OCI-LY7 (cell line): Measurements from ENCODE around the gene ATP6V0D1. TPM values are rescaled to one million over a fixed set of nuclear protein-coding genes. Genes with fewer than 3 reads are reported as not detected.

Experiments used
- BruUV-seq: library from RNA; stranded (reverse); fragments of 400-500 nt; replicated peaks from 2 replicates; lab custom pipeline; 2021; lab: Mats Ljungman, UMichigan
- CTCF ChIA-PET: fragments of 300-600 bp; sonication (Branson Sonifier 250); formaldehyde crosslinking; loops from one replicate; lab custom pipeline; 2022; ENCODE audit warnings: antibody characterized with exemption; ENCODE audit not compliant: unreplicated experiment; lab: Charles Lee
- POLR2A ChIA-PET: fragments of 300-600 bp; sonication (Branson Sonifier 250); formaldehyde crosslinking; loops from one replicate; lab custom pipeline; 2022; ENCODE audit warnings: antibody characterized with exemption; lab: Charles Lee
- DNase-seq: peaks from one replicate; pipeline ENCODE4 v3.0.0-alpha.2; 2015; ENCODE audit warnings: low spot score
- H2AFZ ChIP-seq: fragments of 200-600 bp; sonication (generic), shearing (Covaris generic); 2 replicates; pipeline ENCODE4 v1.6.1; 2014; ENCODE audit warnings: mild to moderate bottlenecking, antibody characterized with exemption, low read length, moderate library complexity
- H3K27ac ChIP-seq: fragments of 200-600 bp; sonication (generic); 2 replicates; pipeline ENCODE4 v1.5.1; 2014; ENCODE audit warnings: mixed run types, low read depth, mild to moderate bottlenecking, moderate library complexity, low read length, inconsistent platforms; ENCODE audit not compliant: poor library complexity, severe bottlenecking
- H3K36me3 ChIP-seq: fragments of 200-600 bp; sonication (generic); 2 replicates; pipeline ENCODE4 v1.6.1; 2014; ENCODE audit warnings: mild to moderate bottlenecking, antibody characterized with exemption, low read length, moderate library complexity, mixed read lengths; ENCODE audit not compliant: insufficient read depth
- H3K4me1 ChIP-seq: fragments of 200-600 bp; sonication (generic); 2 replicates; pipeline ENCODE4 v1.5.1; 2014; ENCODE audit warnings: mild to moderate bottlenecking, low read length; ENCODE audit not compliant: insufficient read depth, poor library complexity, severe bottlenecking
- H3K4me2 ChIP-seq: fragments of 200-600 bp; sonication (generic); 2 replicates; pipeline ENCODE4 v1.6.1; 2014; ENCODE audit warnings: mild to moderate bottlenecking, low read length
- H3K4me3 ChIP-seq: fragments of 200-600 bp; sonication (generic); 2 replicates; pipeline ENCODE4 v1.5.1; 2014; ENCODE audit warnings: mild to moderate bottlenecking, low read depth, low read length; ENCODE audit not compliant: poor library complexity, severe bottlenecking
- H3K79me2 ChIP-seq: fragments of 200-600 bp; sonication (generic); 2 replicates; pipeline ENCODE4 v1.6.1; 2016; ENCODE audit warnings: low read depth, mild to moderate bottlenecking, low read length, moderate library complexity, mixed read lengths; ENCODE audit not compliant: insufficient read depth
- H3K9me2 ChIP-seq: fragments of 200-600 bp; sonication (generic); 2 replicates; pipeline ENCODE4 v1.6.1; 2016; ENCODE audit warnings: mild to moderate bottlenecking, low read length, mixed read lengths; ENCODE audit not compliant: insufficient read depth
- H3K9me3 ChIP-seq: fragments of 200-600 bp; sonication (generic); 2 replicates; pipeline ENCODE4 v1.6.1; 2014; ENCODE audit warnings: mild to moderate bottlenecking, mixed run types, low read length, mixed read lengths
- H4K20me1 ChIP-seq: fragments of 200-600 bp; sonication (generic); 2 replicates; pipeline ENCODE4 v1.6.1; 2014; ENCODE audit warnings: mild to moderate bottlenecking, antibody characterized with exemption, low read length, moderate library complexity, mixed read lengths; ENCODE audit not compliant: insufficient read depth
- EZH2phosphoT487 ChIP-seq: fragments of 200-600 bp; sonication (generic); IDR thresholded peaks from 2 replicates; pipeline ENCODE4 v1.6.1; 2018; ENCODE audit warnings: low read depth, borderline replicate concordance, mild to moderate bottlenecking, mixed run types, antibody characterized with exemption, low read length, moderate library complexity, mixed read lengths
- intact Hi-C: fragments of 100-400 bp; cut with micrococcal nuclease; formaldehyde crosslinking; loops from one replicate; pipeline ENCODE4 v1.10.0; 2022; ENCODE audit not compliant: unreplicated experiment
- total RNA-seq, 2 experiments: library from RNA; depleted of rRNA in 1 of 2; stranded (reverse); fragments of >200 nt in 1 of 2; shearing (Covaris generic) in 1 of 2; gene quantifications; 2 replicates each; pipeline ENCODE4 v1.2.3, GENCODE V29; 2014 to 2022
- TF ChIP-seq, protein P1 (sequence below): fragments of 200-600 bp; sonication (generic); conservative IDR thresholded peaks from 2 replicates; pipeline ENCODE4 v1.5.1; 2014; ENCODE audit warnings: mild to moderate bottlenecking, antibody characterized with exemption, low read length, moderate library complexity, mixed read lengths

The ATP6V0D1 gene
- total RNA-seq, 2 experiments from 2014 or later: 24.4 to 38.0 TPM

- Histone ChIP-seq H3K36me3 (peaks cover 4% of the 10 kb centered on the region; the same call in 1 of the 2 replicates), H3K27ac (no peak overlapping the region), H4K20me1 (no peaks in the 10 kb centered on the region), H3K79me2 (no peaks in the 10 kb centered on the region), H3K4me2 (no peak overlapping the region), H3K4me1 (no peaks in the 10 kb centered on the region), H3K9me3 (no peaks in the 10 kb centered on the region), H2AFZ (no peak overlapping the region), H3K9me2 (no peaks in the 10 kb centered on the region), H3K4me3 (no peak overlapping the region)
- DNase-seq: no peak
- TF ChIP-seq, protein P1, sequence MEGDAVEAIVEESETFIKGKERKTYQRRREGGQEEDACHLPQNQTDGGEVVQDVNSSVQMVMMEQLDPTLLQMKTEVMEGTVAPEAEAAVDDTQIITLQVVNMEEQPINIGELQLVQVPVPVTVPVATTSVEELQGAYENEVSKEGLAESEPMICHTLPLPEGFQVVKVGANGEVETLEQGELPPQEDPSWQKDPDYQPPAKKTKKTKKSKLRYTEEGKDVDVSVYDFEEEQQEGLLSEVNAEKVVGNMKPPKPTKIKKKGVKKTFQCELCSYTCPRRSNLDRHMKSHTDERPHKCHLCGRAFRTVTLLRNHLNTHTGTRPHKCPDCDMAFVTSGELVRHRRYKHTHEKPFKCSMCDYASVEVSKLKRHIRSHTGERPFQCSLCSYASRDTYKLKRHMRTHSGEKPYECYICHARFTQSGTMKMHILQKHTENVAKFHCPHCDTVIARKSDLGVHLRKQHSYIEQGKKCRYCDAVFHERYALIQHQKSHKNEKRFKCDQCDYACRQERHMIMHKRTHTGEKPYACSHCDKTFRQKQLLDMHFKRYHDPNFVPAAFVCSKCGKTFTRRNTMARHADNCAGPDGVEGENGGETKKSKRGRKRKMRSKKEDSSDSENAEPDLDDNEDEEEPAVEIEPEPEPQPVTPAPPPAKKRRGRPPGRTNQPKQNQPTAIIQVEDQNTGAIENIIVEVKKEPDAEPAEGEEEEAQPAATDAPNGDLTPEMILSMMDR: no peak
- no peak for TF ChIP-seq EZH2phosphoT487
- BruUV-seq: no TSS peak
- ChIA-PET POLR2A (no interaction called here), CTCF (no interaction called here)
- intact Hi-C loops: no loop called here
Observed at GRCh38 chr16:67451061-67451703, 29.8 kb downstream of the ATP6V0D1 start.

DNA sequence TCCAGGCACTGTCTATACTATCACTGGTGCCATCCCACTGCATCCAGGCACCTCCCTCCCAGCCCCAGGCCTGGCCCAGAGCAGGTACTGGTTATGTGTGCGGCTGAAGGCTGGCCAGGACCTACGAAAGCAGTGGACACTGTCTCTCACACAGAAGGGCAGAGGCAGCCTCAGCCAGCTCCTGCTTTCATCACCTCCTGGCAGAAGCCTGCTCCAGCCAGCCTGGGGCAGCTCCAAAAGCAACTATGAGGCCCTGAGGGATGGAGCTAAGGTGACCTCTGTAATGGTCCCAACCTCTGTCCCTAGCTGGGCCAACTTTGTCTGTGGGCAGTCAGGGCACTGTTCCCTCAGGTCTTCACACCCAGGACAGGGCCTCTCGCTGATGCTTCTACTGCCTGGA is 31.2 kb downstream of the ATP6V0D1 start:
- CTCF ChIA-PET: no interaction called here
- Histone ChIP-seq H3K79me2 (no peaks in the 10 kb centered on the region), H3K4me1 (no peaks in the 10 kb centered on the region), H3K4me3 (no peak overlapping the region), H4K20me1 (no peaks in the 10 kb centered on the region), H3K36me3 (peaks cover 4% of the 10 kb centered on the region; the same call in 1 of the 2 replicates), H2AFZ (no peak overlapping the region), H3K9me3 (no peaks in the 10 kb centered on the region), H3K27ac (no peak overlapping the region), H3K9me2 (no peaks in the 10 kb centered on the region), H3K4me2 (no peak overlapping the region)
- BruUV-seq: no TSS peak
- TF ChIP-seq, protein P1: no peak
- no peak for TF ChIP-seq EZH2phosphoT487
- POLR2A ChIA-PET: no interaction called here
- DNase-seq: no peak
- intact Hi-C loops: no loop called here

- Histone ChIP-seq H3K36me3 (peaks cover 4% of the 10 kb centered on the region; the same call in 1 of the 2 replicates), H3K27ac (no peak overlapping the region), H4K20me1 (no peaks in the 10 kb centered on the region), H2AFZ (no peak overlapping the region), H3K4me3 (no peak overlapping the region), H3K4me2 (no peak overlapping the region), H3K9me2 (no peaks in the 10 kb centered on the region), H3K9me3 (no peaks in the 10 kb centered on the region), H3K79me2 (no peaks in the 10 kb centered on the region), H3K4me1 (no peaks in the 10 kb centered on the region)
- DNase-seq: no peak
- no TSS peak for BruUV-seq
- POLR2A ChIA-PET: no interaction called here
- intact Hi-C loops: no loop called here
- no peak for TF ChIP-seq EZH2phosphoT487
- TF ChIP-seq, protein P1: no peak
- CTCF ChIA-PET: no interaction called here
Observed at GRCh38 chr16:67449336-67449735, 31.6 kb downstream of the ATP6V0D1 start.
